Measurements from ENCODE around the gene RABL6. TPM values are rescaled to one million over a fixed set of nuclear protein-coding genes. Genes with fewer than 3 reads are reported as not detected.
"Not testable (repeated sequence)": the region's sequence is repeated elsewhere in the genome, so short reads cannot be mapped to it uniquely, and the experiment has no call there.

Gene RABL6
- total RNA-seq, 1 experiment from 2014 or later, result 68.9 TPM

DNA sequence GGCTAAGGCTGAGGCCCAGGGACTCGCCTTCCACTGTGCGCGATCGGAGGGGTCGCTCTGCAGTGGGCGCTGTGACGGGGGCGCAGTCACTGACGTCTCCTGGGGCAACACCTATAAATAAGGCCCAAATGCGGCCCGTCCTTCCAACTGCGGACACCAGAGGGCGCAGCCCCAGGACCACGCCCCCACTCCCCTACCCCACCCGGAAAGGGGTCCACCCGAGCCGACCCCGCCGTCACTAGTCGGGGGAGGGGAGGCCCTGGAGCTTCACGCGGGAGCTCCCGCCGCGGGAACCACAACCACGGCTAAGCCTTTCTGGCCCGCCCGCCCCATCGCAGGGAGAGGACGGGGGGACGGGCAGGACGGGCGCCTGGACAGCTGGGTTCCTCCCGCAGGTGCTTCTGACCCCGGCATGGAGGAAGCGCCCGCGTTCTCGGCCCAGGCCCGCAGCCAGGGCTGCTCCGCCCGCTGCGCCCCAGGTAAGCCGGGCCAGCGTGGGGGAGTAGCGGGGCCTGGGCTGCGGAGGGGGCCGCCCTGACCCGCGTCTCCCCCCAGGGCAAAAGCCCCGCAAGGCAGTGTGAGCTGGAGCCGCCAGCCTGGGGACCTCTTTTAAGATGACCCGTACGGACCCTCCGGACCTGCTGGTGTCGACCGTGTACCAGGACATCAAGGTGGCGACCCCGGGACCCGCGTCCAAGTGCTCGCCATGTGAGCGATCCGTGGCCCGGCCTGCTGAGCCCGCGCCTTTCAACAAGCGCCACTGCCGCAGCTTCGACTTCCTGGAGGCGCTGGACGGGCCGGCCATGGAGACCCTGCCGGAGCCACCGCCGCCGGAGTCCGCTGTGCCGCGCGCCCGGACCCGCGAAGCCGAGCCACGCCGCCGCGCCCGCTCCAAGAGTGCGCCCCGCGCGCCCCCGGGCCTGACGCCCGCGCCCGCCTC is 36.3 kb downstream of the RABL6 start:
- H3K27me3 Mint-ChIP-seq (ENCODE audit: unreplicated experiment); H3K27ac Mint-ChIP-seq (ENCODE audit: unreplicated experiment); H3K9me3 Mint-ChIP-seq (ENCODE audit: low read depth, unreplicated experiment); BruUV-seq (replicated peaks); intact Hi-C loops (cut with micrococcal nuclease; ENCODE audit: unreplicated experiment): not testable (repeated sequence)
- Mint-ChIP-seq H3K4me3 (ENCODE audit: low read depth, unreplicated experiment) (peak overlapping the region; percentile 64), H3K4me1 (ENCODE audit: low read depth, unreplicated experiment) (peaks cover 13% of the 10 kb centered on the region), H3K36me3 (ENCODE audit: insufficient read depth, unreplicated experiment) (peaks cover 54% of the 10 kb centered on the region)
- CTCF ChIA-PET, result interaction anchor here (1.6 kb wide), 1 partner anchor 191 kb away, joined by 4 read pairs; no protein-coding TSS in a partner anchor
- TF ChIP-seq, protein P1, sequence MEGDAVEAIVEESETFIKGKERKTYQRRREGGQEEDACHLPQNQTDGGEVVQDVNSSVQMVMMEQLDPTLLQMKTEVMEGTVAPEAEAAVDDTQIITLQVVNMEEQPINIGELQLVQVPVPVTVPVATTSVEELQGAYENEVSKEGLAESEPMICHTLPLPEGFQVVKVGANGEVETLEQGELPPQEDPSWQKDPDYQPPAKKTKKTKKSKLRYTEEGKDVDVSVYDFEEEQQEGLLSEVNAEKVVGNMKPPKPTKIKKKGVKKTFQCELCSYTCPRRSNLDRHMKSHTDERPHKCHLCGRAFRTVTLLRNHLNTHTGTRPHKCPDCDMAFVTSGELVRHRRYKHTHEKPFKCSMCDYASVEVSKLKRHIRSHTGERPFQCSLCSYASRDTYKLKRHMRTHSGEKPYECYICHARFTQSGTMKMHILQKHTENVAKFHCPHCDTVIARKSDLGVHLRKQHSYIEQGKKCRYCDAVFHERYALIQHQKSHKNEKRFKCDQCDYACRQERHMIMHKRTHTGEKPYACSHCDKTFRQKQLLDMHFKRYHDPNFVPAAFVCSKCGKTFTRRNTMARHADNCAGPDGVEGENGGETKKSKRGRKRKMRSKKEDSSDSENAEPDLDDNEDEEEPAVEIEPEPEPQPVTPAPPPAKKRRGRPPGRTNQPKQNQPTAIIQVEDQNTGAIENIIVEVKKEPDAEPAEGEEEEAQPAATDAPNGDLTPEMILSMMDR (IDR thresholded peaks at IDR 0.05; ENCODE audit: unreplicated experiment), result peak; percentile 66
- DNase-seq, result peak; percentile 61

DNA sequence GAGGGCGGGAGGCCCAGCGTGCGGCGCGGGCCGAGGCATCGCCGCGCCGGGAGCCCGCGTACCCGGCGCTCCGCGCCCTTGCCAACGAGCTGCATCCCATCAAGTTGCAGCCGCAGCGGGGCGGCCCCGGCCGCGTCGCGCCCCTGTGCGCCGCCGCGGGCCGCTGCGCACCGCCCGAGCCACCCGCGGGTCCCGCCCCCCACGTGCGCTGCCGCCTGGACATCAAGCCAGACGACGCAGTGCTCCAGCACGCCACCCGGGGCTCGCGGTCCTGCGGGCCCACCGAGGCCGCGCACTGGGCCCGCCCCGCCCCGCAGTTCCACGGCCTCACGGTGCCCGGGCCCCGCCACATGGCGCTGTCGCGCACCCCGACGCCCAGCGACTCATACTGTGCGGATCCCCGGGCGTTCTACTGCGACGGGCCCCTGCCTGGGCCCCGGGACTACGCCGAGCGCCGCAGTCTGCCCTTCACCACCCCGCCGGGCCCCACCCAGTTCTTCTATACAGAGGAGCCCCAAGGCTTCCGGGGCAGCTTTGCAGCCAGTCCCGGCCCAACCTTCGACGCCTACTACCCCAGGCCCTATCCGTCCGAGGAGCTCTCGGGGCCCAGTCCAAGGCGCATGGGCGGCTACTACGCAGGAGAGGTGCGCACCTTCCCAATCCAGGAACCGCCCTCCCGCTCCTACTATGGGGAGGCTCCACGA is 37.2 kb downstream of the RABL6 start:
- intact Hi-C loops (cut with micrococcal nuclease; ENCODE audit: unreplicated experiment), result no loop called here
- DNase-seq, result no peak
- Mint-ChIP-seq H3K27ac (ENCODE audit: unreplicated experiment) (no peak overlapping the region), H3K27me3 (ENCODE audit: unreplicated experiment) (no peaks in the 10 kb centered on the region), H3K9me3 (ENCODE audit: low read depth, unreplicated experiment) (no peaks in the 10 kb centered on the region), H3K36me3 (ENCODE audit: insufficient read depth, unreplicated experiment) (peaks cover 62% of the 10 kb centered on the region), H3K4me3 (ENCODE audit: low read depth, unreplicated experiment) (no peak overlapping the region), H3K4me1 (ENCODE audit: low read depth, unreplicated experiment) (peaks cover 9% of the 10 kb centered on the region)
- CTCF ChIA-PET, result no interaction called here
- TF ChIP-seq, protein P1 (IDR thresholded peaks at IDR 0.05; ENCODE audit: unreplicated experiment), result no peak
- BruUV-seq (replicated peaks), result no TSS peak

GRCh38 chr9:136845465-136846260 is 37.9 kb downstream of the RABL6 start:
- no peak overlapping the region for H3K27ac Mint-ChIP-seq (ENCODE audit: unreplicated experiment)
- no peaks in the 10 kb centered on the region for H3K27me3 Mint-ChIP-seq (ENCODE audit: unreplicated experiment)
- DNase-seq, result no peak
- H3K4me1 Mint-ChIP-seq (ENCODE audit: low read depth, unreplicated experiment), result peaks cover 5% of the 10 kb centered on the region
- peaks cover 68% of the 10 kb centered on the region for H3K36me3 Mint-ChIP-seq (ENCODE audit: insufficient read depth, unreplicated experiment)
- TF ChIP-seq, protein P1 (IDR thresholded peaks at IDR 0.05; ENCODE audit: unreplicated experiment), result no peak
- H3K4me3 Mint-ChIP-seq (ENCODE audit: low read depth, unreplicated experiment), result no peak overlapping the region
- no peaks in the 10 kb centered on the region for H3K9me3 Mint-ChIP-seq (ENCODE audit: low read depth, unreplicated experiment)
- CTCF ChIA-PET, result no interaction called here
- intact Hi-C loops (cut with micrococcal nuclease; ENCODE audit: unreplicated experiment), result no loop called here
- no TSS peak for BruUV-seq (replicated peaks)

DNA sequence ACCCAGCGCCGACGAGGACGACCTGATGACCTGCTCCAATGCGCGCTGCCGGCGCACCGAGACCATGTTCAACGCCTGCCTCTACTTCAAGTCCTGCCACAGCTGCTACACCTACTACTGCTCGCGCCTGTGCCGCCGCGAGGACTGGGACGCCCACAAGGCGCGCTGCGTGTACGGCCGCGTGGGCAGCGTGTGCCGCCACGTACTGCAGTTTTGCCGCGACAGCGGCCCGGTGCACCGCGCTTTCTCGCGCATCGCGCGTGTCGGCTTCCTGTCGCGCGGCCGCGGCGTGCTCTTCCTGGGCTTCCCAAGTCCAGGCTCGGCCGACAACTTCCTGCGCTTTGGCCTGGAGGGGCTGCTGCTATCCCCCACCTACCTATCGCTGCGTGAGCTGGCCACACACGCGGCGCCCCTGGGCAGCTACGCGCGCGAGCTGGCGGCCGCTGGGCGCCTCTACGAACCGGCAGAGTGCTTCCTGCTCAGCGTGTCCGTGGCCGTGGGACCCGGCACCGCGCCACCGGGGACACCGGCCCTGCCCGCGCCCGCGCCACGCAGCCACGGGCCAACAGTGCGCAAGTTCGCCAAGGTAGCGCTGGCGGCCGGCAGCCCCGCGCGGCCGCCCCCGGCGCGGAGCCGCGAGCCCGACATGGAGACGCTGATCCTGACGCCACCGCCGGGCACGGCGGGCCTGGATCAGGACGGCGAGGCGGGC is 38.8 kb downstream of the RABL6 start:
- peak overlapping the region; percentile 28 for H3K4me3 Mint-ChIP-seq (ENCODE audit: low read depth, unreplicated experiment)
- CTCF ChIA-PET, result no interaction called here
- H3K27ac Mint-ChIP-seq (ENCODE audit: unreplicated experiment), result no peak overlapping the region
- H3K36me3 Mint-ChIP-seq (ENCODE audit: insufficient read depth, unreplicated experiment), result peaks cover 68% of the 10 kb centered on the region
- no peaks in the 10 kb centered on the region for H3K27me3 Mint-ChIP-seq (ENCODE audit: unreplicated experiment)
- peaks cover 5% of the 10 kb centered on the region for H3K4me1 Mint-ChIP-seq (ENCODE audit: low read depth, unreplicated experiment)
- H3K9me3 Mint-ChIP-seq (ENCODE audit: low read depth, unreplicated experiment), result no peaks in the 10 kb centered on the region
- no peak for DNase-seq
- TF ChIP-seq, protein P1 (IDR thresholded peaks at IDR 0.05; ENCODE audit: unreplicated experiment), result no peak
- intact Hi-C loops (cut with micrococcal nuclease; ENCODE audit: unreplicated experiment), result no loop called here
- BruUV-seq (replicated peaks), result no TSS peak
